Naive thymus-derived CD4-positive, alpha-beta T cell (primary cell): ENCODE data around the gene KLHL18. TPM values are rescaled to one million over a fixed set of nuclear protein-coding genes. Genes with fewer than 3 reads are reported as not detected.

ENCODE experiments used
- ATAC-seq: fragments of 150-1000 bp; cut with Tn5 transposase; 2 replicates; pipeline ENCODE4 v1.10.0; 2021; ENCODE audit warnings: mild to moderate bottlenecking, moderate library complexity
- CTCF ChIA-PET: fragments of 350-600 bp; sonication (Branson Sonifier 250); formaldehyde crosslinking; loops from one replicate; lab custom pipeline; 2021; ENCODE audit warnings: antibody characterized with exemption; lab: Charles Lee
- POLR2A ChIA-PET: fragments of 350-600 bp; sonication (Branson Sonifier 250); formaldehyde crosslinking; loops from one replicate; lab custom pipeline; 2021; ENCODE audit warnings: antibody characterized with exemption, inconsistent platforms; lab: Charles Lee
- DNase-seq, 9 donors: peaks; one replicate each; pipeline versions ENCODE4 v3.0.0 to v3.0.0-alpha.2; 2020 to 2022; ENCODE audit warnings: mixed read lengths in 1 of 9
- H3K27ac ChIP-seq: one replicate; pipeline ENCODE4 v1.7.0; 2013; ENCODE audit warnings: mild to moderate bottlenecking, low read depth, low read length, moderate library complexity
- H3K27me3 ChIP-seq, 2 donors: one replicate each; pipeline ENCODE4 v1.7.0; 2013; ENCODE audit warnings: low read length in 2 of 2, mild to moderate bottlenecking in 2 of 2, moderate library complexity in 2 of 2; ENCODE audit not compliant: control insufficient read depth in 2 of 2, insufficient read depth in 2 of 2
- H3K36me3 ChIP-seq, 3 experiments: 1 replicate in 2 of 3; 2 replicates in 1 of 3; pipeline ENCODE4 v1.7.0; 2013; ENCODE audit warnings: low read length in 3 of 3, mild to moderate bottlenecking in 3 of 3, moderate library complexity in 1 of 3; ENCODE audit not compliant: insufficient read depth in 3 of 3, control insufficient read depth in 2 of 3
- H3K4me1 ChIP-seq, 2 donors: one replicate each; pipeline ENCODE4 v1.7.0; 2013; ENCODE audit warnings: low read length in 2 of 2, mild to moderate bottlenecking in 2 of 2, moderate library complexity in 1 of 2; ENCODE audit not compliant: control insufficient read depth in 2 of 2, insufficient read depth in 2 of 2
- H3K4me3 ChIP-seq: 2 replicates; pipeline ENCODE4 v1.7.0; 2013; ENCODE audit warnings: mild to moderate bottlenecking, low read length
- H3K9me3 ChIP-seq, 3 experiments: 1 replicate in 2 of 3; 2 replicates in 1 of 3; pipeline ENCODE4 v1.7.0; 2013; ENCODE audit warnings: low read length in 3 of 3; ENCODE audit not compliant: control insufficient read depth in 2 of 3
- H3K27ac Mint-ChIP-seq, 9 donors: one replicate each; pipeline ENCODE4 v1.8.0; 2020 to 2022; ENCODE audit warnings: mixed read lengths in 9 of 9, mild to moderate bottlenecking in 8 of 9, moderate library complexity in 5 of 9, inconsistent platforms in 2 of 9
- H3K27me3 Mint-ChIP-seq, 5 donors: one replicate each; pipeline ENCODE4 v1.8.0; 2021 to 2022; ENCODE audit warnings: mixed read lengths in 5 of 5, mild to moderate bottlenecking in 1 of 5
- H3K36me3 Mint-ChIP-seq, 5 donors: one replicate each; pipeline ENCODE4 v1.8.0; 2020 to 2022; ENCODE audit warnings: mixed read lengths in 5 of 5, mild to moderate bottlenecking in 3 of 5, inconsistent platforms in 1 of 5
- H3K4me1 Mint-ChIP-seq, 7 donors: one replicate each; pipeline ENCODE4 v1.8.0; 2020 to 2022; ENCODE audit warnings: mixed read lengths in 7 of 7, mild to moderate bottlenecking in 3 of 7, inconsistent platforms in 1 of 7
- H3K4me3 Mint-ChIP-seq, 10 donors: one replicate each; pipeline ENCODE4 v1.8.0; 2020 to 2022; ENCODE audit warnings: mild to moderate bottlenecking in 10 of 10, mixed read lengths in 10 of 10, moderate library complexity in 6 of 10, inconsistent platforms in 2 of 10
- H3K9me3 Mint-ChIP-seq, 11 donors: one replicate each; pipeline ENCODE4 v1.8.0; 2020 to 2022; ENCODE audit warnings: mixed read lengths in 11 of 11, mild to moderate bottlenecking in 4 of 11, inconsistent platforms in 1 of 11, moderate library complexity in 1 of 11
- intact Hi-C, 2 donors: fragments of 100-400 bp; cut with micrococcal nuclease; formaldehyde crosslinking; loops; one replicate each; pipeline ENCODE4 v1.15.1; 2023
- polyA plus RNA-seq, 2 donors: library from polyadenylated mRNA; unstranded; fragments of 300-500 nt; fragmentation: Illumina TruSeq; gene quantifications; one replicate each; pipeline ENCODE4 v1.2.3, GENCODE V29; 2021
- total RNA-seq, 6 experiments: library from RNA in 5 of 6; stranded (reverse) in 5 of 6; gene quantifications; 1 replicate in 5 of 6; 2 replicates in 1 of 6; pipeline ENCODE4 v1.2.3 and lab custom pipeline; 2021 to 2026

KLHL18 gene
- total and polyA plus RNA-seq, 7 experiments from 2014 or later = 8.8 to 47.5 (median 23.0) TPM

DNA sequence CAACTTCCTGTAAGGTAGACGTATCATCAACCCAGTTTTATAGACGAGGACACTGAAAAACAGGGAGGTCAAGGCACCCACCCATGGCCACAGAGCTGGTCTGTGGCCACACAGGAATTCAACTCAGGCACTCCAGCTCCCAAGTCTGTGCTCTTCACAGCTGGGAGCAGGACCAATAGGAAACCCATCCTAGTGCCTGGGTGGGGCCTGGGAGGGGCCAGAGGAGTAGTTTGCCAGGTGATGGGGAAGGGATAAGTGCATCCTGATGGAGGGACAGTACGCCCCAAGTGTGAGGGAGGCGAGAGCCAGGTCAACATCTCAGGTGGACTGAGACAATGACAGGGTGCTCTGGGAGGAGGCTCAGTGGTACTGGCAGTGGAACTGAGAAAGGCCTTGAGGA lies 22.1 kb upstream of the KLHL18 start:
- no peak overlapping the region for H3K4me3 Mint-ChIP-seq
- H3K27ac Mint-ChIP-seq = no peak overlapping the region
- no peaks in the 10 kb centered on the region for H3K27me3 ChIP-seq
- H3K36me3 Mint-ChIP-seq = no peaks in the 10 kb centered on the region
- POLR2A ChIA-PET = no interaction called here
- no peaks in the 10 kb centered on the region for H3K9me3 ChIP-seq
- H3K4me3 ChIP-seq = no peak overlapping the region
- H3K9me3 Mint-ChIP-seq = no peaks in the 10 kb centered on the region
- no peaks in the 10 kb centered on the region for H3K4me1 ChIP-seq
- ATAC-seq = no peak
- intact Hi-C loops = no loop called here
- no peak for DNase-seq
- no peaks in the 10 kb centered on the region for H3K36me3 ChIP-seq
- H3K4me1 Mint-ChIP-seq = peaks cover 0 to 4% (median 0%) of the 10 kb centered on the region in 7 donors
- H3K27me3 Mint-ChIP-seq = no peaks in the 10 kb centered on the region
- H3K27ac ChIP-seq = no peak overlapping the region
- CTCF ChIA-PET = no interaction called here

DNA sequence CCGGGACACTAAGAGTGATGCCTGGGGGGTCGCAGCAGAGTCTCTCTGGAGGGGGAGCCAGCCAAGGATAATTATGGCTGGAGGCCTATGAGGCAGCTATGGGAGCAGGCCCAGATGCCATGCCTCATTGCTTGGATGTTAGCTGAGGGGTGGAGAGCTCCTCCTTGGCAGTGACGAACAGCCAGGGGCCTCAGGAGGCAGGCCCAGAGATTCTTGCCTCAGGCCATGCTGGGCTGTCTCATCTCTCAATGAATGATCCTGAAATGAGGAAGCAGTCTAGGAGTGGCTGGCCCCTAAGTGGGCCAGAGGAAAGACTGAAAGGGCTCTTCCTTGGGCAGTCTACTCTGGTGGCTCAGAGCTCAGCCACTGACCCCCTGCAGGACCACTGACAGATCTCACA lies 21.4 kb upstream of the KLHL18 start:
- Mint-ChIP-seq H3K4me1 (peaks cover 0 to 4% (median 0%) of the 10 kb centered on the region in 7 donors), H3K27ac (no peak overlapping the region), H3K27me3 (no peaks in the 10 kb centered on the region), H3K4me3 (no peak overlapping the region), H3K9me3 (no peaks in the 10 kb centered on the region), H3K36me3 (no peaks in the 10 kb centered on the region)
- H3K27me3 ChIP-seq = no peaks in the 10 kb centered on the region
- ATAC-seq = no peak
- no peak overlapping the region for H3K4me3 ChIP-seq
- no peak overlapping the region for H3K27ac ChIP-seq
- intact Hi-C loops = no loop called here
- H3K36me3 ChIP-seq = no peaks in the 10 kb centered on the region
- no peaks in the 10 kb centered on the region for H3K9me3 ChIP-seq
- no peak for DNase-seq
- ChIA-PET CTCF (no interaction called here), POLR2A (no interaction called here)
- H3K4me1 ChIP-seq = no peaks in the 10 kb centered on the region

DNA sequence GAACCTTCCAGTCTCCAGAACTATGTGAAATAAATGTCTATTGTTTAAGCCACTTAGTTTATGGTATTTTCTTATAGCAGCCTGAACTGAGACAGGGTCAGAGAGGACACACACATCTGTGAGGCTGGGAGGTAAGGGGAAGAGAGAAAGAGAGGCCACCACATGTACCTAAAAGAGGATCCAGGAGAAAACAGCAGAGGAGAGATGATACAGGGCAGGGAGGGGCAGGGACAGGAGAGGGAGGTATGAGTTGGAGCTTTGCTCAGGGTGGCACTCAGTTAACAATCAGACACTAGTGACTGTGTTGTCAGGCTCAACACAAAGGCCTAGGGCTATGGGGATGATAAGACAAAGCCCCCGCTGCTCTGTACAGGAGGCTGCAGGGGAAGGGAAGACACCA lies 17.7 kb upstream of the KLHL18 start:
- intact Hi-C loops = no loop called here
- Histone ChIP-seq H3K27ac (no peak overlapping the region), H3K4me1 (no peaks in the 10 kb centered on the region), H3K4me3 (no peak overlapping the region), H3K9me3 (no peaks in the 10 kb centered on the region), H3K36me3 (no peaks in the 10 kb centered on the region), H3K27me3 (no peaks in the 10 kb centered on the region)
- no peak overlapping the region for H3K4me3 Mint-ChIP-seq
- no peak overlapping the region for H3K27ac Mint-ChIP-seq
- no peaks in the 10 kb centered on the region for H3K27me3 Mint-ChIP-seq
- H3K36me3 Mint-ChIP-seq = no peaks in the 10 kb centered on the region
- peaks cover 0 to 9% (median 3%) of the 10 kb centered on the region in 7 donors for H3K4me1 Mint-ChIP-seq
- POLR2A ChIA-PET = no interaction called here
- ATAC-seq (no peak), DNase-seq (no peak)
- H3K9me3 Mint-ChIP-seq = no peaks in the 10 kb centered on the region
- CTCF ChIA-PET = no interaction called here

DNA sequence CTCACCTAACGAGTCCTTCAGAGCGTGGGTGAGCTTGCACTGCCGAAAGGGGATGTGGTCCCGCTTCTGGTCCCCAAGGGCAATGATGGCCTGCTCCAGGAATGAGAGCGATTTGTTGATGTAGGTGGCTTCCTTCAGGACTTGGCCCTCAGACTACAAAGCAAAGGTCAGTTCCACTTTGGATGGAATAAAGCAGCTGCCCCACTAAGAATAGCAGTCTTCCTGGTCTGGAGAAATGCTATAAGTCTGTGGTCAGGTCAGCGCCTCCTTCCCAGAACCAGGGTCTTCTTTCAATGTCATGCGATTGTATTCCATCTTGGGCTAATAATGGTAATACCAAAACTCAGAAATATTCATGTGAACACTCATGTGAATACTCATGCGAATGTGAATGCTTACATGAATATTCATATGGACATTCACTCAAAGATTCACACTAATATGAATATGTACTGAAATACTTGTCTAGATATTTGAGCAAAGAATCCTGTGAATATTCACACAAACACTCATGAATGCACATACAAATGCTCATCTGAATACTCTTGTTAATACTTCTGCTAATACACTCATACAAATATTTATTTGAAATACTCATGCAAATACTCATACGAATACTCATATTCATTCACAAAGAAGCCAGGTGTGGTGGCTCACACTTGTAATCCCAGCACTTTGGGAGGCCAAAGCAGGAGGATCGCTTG lies 16.9 kb upstream of the KLHL18 start:
- ChIA-PET POLR2A (interaction anchor here (0.6 kb wide), 1 partner anchor 60 kb away, joined by 4 read pairs; no protein-coding TSS in a partner anchor), CTCF (interaction anchor here (0.5 kb wide), 1 partner anchor 10 kb away, joined by 3 read pairs; no protein-coding TSS in a partner anchor)
- Histone ChIP-seq H3K4me3 (no peak overlapping the region), H3K9me3 (no peaks in the 10 kb centered on the region), H3K27ac (no peak overlapping the region), H3K36me3 (no peaks in the 10 kb centered on the region), H3K27me3 (no peaks in the 10 kb centered on the region), H3K4me1 (no peaks in the 10 kb centered on the region)
- intact Hi-C loops = no loop called here
- Mint-ChIP-seq H3K36me3 (no peaks in the 10 kb centered on the region), H3K4me3 (no peak overlapping the region), H3K4me1 (peaks cover 0 to 7% (median 3%) of the 10 kb centered on the region in 7 donors), H3K27me3 (no peaks in the 10 kb centered on the region), H3K9me3 (no peaks in the 10 kb centered on the region), H3K27ac (no peak overlapping the region)
- DNase-seq (no peak), ATAC-seq (no peak)

DNA sequence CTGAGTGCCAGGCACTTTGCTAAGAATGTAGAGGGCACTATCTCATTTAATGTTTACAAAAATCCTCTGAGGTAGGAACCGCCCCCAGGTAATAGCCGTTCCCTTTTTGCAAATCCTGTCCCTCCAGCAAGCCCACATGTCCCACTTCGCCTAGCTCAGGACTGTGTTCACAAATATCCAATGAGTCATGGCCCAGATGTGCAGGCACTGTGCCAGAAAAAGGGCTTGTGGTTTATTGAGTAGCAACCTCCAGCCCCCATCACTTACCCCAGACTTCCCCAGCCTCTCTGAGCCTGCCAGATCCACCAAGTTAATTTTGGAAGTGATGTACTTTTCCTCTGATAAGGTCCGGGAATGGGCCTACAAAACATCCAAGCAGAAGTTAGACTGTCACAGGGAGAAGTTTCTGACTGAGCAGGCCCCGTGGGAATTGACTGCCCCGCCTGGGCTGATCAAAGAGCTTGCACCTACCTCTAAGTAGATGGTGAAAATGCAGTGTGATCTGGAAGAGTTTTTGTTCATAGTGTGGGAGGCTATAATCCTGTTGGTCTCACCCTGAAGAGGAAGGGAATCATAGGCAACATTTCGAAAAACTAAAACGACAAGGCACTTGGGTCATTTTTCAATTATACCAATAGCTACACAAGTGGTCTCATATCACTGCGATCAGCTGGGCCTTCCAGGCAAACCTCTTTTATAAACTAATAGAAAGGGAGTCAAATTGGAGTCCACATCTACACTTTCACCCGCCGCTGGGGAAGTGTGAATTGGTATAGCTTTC lies 15.8 kb upstream of the KLHL18 start:
- ATAC-seq = peak; percentile 32
- peaks cover 0 to 5% (median 0%) of the 10 kb centered on the region in 5 donors for H3K36me3 Mint-ChIP-seq
- no peak for DNase-seq
- POLR2A ChIA-PET = interaction anchor here (0.6 kb wide), 1 partner anchor 61 kb away, joined by 4 read pairs; no protein-coding TSS in a partner anchor
- no peaks in the 10 kb centered on the region for H3K4me1 ChIP-seq
- H3K9me3 Mint-ChIP-seq = no peaks in the 10 kb centered on the region
- no peaks in the 10 kb centered on the region for H3K9me3 ChIP-seq
- no peaks in the 10 kb centered on the region for H3K36me3 ChIP-seq
- no peak overlapping the region for H3K4me3 Mint-ChIP-seq
- H3K4me3 ChIP-seq = no peak overlapping the region
- intact Hi-C loops = no loop called here
- no peaks in the 10 kb centered on the region for H3K27me3 ChIP-seq
- H3K4me1 Mint-ChIP-seq = peaks cover 0 to 7% (median 3%) of the 10 kb centered on the region in 7 donors
- no peak overlapping the region for H3K27ac ChIP-seq
- CTCF ChIA-PET = no interaction called here
- H3K27me3 Mint-ChIP-seq = no peaks in the 10 kb centered on the region
- peak overlapping the region in 2 of 9 donors; percentile 19 to 37 for H3K27ac Mint-ChIP-seq

DNA sequence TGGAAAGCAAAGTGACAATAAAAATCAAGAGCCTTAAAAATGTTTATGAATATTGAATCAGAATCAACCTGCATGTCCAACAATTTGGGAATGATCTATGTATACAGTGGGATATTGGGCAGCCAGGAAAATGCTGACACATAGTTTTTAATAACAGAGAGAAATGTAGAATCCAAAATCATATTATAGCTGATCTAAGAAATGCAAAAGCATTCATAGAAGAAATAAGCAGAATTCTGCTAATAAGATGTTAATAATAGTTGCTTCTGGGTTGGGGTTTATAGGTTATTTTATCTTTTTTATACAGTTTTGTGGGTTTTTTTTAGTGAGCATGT lies 15.3 kb upstream of the KLHL18 start:
- H3K36me3 ChIP-seq = no peaks in the 10 kb centered on the region
- no peaks in the 10 kb centered on the region for H3K27me3 ChIP-seq
- ATAC-seq (no peak), DNase-seq (no peak)
- H3K4me3 Mint-ChIP-seq = no peak overlapping the region
- H3K27me3 Mint-ChIP-seq = no peaks in the 10 kb centered on the region
- H3K9me3 ChIP-seq = no peaks in the 10 kb centered on the region
- ChIA-PET CTCF (no interaction called here), POLR2A (no interaction called here)
- no peak overlapping the region for H3K27ac ChIP-seq
- H3K4me1 ChIP-seq = no peaks in the 10 kb centered on the region
- no peak overlapping the region for H3K27ac Mint-ChIP-seq
- H3K36me3 Mint-ChIP-seq = peaks cover 0 to 5% (median 0%) of the 10 kb centered on the region in 5 donors
- intact Hi-C loops = no loop called here
- peaks cover 0 to 7% (median 3%) of the 10 kb centered on the region in 7 donors for H3K4me1 Mint-ChIP-seq
- H3K4me3 ChIP-seq = no peak overlapping the region
- H3K9me3 Mint-ChIP-seq = no peaks in the 10 kb centered on the region
